EL (cell line): Measurements from ENCODE around the gene CUL4A.
A peak's percentile ranks its signal among the peaks of the same experiment; 100 is the strongest.
"Not testable (repeated sequence)": the region's sequence is repeated elsewhere in the genome, so short reads cannot be mapped to it uniquely, and the experiment has no call there.

Source experiments
- DNase-seq: peaks from one replicate; pipeline ENCODE4 v3.0.0-alpha.2; 2016

The CUL4A gene

GRCh38 chr13:113245849-113246796 is 36.7 kb downstream of the CUL4A start:
- DNase-seq, result no peak

DNA sequence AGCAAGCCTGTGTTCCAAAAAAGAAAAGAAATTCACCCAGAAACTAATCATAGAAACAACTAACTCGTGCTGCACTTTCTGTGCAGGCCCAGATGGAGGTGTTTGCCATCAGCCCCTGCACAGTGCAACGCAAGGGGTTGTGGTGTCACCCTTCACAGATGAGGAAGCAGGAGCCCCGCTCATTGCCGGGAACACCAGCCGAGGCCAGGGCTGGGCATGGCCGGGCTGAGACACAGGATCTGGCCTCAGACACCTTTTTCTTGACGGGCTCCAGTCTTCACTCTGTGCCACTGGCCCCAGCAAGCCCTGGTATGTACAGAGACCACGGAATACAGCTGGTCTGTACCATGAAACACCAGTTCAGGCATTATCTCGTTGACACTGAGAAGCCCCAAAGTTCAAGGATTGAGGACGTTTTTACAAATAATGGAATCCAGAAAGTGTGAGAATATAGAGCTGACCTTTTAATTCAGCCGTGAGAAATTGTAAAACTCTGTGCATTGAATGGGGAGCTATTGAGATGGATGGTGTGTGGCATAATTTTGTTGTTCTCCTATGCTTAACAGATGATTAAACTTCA is 43.2 kb downstream of the CUL4A start:
- DNase-seq, result no peak

GRCh38 chr13:113257908-113258307 is 48.5 kb downstream of the CUL4A start:
- not testable (repeated sequence) for DNase-seq

- no peak for DNase-seq
Observed at GRCh38 chr13:113258321-113259054, 49.1 kb downstream of the CUL4A start.

- no peak for DNase-seq
Observed at GRCh38 chr13:113260996-113261395, 51.6 kb downstream of the CUL4A start.

- DNase-seq, result not testable (repeated sequence)
Observed at GRCh38 chr13:113263016-113263415, 53.6 kb downstream of the CUL4A start.

DNA sequence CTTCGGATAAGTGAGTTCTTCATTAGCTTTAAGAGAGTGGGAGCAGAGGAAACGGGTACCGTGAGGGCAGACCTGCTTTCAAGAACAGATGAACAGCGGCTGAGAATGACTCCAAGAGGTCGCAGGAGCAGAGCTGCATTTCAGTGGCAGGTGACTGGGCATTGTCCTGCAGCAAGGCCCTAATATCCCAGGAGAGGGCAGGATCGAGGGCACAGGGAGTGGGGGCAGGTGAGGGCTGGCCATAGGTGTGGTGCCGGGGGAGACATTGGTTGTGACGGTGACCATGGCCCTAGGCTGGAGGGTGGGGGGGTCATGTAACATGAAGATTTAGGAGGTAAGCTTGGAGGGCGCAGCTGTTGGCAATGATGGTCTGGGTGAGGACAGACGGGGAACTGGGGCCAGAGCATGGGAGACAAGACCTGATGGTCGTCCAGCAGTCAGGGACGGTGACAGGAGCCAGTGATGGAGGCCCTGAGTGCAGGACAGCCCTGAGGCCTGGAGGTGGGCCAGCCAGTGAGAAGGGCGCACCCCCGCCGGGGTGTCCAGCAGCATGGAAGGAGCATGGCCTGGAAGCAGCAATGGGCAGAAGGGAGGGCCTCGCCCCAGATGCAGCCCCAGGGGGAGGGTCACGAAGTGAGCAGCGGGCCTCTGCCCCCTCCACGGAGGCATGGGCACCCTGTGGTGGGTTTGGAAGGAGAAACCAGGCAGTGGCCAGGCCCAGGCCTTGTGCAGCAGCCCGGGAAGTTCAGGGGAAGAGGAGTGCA is 58.4 kb downstream of the CUL4A start:
- DNase-seq, result no peak

DNA sequence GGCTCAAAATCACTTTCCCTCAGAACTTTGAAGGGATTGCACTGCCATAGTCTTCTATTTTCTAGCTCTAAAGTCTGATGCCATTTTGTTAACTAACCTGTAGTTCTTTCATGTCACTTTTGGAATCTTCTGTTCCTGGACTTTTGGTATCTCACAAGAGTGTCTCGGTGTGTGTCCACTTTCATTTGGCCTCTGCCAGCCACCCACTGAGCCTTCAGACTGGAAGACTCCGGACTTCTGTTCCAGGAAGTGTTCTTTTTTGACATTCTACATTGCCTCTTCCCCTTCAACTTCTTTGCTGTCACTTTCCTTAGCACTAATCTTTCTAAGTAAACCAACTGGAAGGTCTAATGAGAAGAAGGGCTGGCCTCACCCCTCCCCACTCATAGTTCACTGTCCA is 62.6 kb downstream of the CUL4A start:
- no peak for DNase-seq

DNA sequence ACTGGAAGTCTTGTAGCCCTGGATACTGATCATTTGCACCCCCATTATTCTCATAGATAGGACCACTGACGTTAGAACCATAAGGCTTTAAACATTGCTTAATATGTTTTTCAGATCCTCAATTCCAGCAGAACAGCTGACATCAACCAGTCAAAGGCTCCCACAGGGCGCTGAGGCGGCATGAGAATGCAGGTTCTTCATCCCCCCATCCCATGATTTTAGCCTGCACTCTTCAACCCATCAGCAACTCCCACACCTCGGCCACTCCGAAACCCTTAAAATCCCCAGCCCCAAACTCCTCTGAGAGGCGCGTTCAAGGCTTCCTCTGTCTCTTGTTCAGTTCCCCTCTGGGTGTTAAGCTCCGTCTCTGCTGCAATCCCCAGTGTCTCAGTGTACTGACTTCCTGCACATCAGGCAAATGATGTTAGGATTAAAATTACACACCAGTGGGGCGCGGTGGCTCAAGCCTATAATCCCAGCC is 63.3 kb downstream of the CUL4A start:
- no peak for DNase-seq

GRCh38 chr13:113273321-113273720 is 63.9 kb downstream of the CUL4A start:
- no peak for DNase-seq

GRCh38 chr13:113273851-113274590 is 64.6 kb downstream of the CUL4A start:
- DNase-seq, result peak; percentile 56

DNA sequence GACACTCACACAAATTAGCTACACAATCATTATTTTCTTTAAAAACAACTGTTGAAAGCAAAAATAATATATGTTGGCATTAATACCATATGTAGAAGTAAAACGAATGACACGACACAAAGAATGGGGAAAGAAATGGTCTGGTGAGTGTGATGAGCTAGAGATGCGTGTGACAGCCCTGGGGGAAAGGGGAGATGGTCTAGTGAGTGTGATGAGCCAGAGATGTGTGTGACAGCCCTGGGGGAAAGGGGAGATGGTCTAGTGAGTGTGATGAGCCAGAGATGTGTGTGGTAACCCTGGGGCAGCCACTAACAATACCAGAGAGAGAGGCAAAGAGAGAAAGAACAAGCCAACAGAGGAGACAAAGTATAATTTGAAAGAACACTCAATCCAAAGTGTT is 65.3 kb downstream of the CUL4A start:
- DNase-seq, result no peak

DNA sequence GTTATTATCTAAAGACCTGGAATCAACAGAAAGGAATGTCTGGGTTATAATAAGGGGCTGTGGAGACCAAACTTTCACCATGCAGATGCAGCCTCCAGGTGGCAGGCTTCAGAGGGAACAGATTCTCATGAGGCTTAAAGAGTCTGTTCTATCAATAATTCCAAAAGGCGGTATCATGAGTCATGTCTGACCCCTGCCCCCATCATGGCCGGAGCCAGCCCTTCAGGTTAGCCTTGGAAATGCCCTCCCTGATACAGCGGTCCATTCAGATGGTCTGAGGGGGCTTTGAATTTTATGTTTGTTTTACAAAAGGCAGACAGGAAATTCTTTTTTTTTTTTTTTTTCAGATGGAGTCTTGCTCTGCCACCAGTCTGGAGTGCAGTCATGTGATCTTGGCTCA is 66.0 kb downstream of the CUL4A start:
- DNase-seq, result peak; percentile 70

DNA sequence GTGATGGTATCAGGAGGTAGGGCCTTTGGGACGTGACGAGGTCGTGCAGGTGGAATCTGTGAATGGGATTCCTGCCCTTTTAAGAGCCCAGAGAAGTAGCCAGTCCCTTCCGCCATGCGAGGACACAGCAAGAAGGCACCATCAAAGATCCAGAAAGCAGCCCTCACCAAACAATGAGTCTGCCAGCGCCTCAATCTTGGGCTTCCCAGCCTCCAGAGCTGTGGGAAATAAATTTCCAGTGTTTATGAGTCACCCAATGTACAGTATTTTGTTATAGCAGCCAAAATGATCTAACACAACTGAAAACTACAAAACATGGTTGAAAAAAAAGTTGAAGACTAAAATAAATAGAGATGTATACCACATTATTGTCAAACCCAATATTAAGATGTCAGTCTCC is 70.7 kb downstream of the CUL4A start:
- no peak for DNase-seq

DNA sequence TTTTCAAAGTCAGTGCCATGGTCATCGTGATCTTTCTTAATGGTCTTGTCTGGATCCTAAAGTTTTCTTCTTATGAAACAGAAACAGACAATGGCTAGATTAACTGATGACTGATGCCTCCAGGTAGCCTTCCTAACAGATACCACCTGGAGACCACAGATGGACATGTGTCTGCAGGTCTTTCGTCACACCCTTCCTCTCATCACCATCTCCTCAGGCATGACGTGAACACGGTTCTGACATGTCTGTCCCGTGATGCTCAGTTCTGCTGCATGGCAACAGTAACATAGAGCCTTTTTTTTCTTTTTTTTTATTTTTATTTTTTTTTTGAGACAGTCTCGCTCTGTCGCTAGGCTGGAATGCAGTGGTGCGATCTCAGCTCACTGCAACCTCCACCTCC is 74.5 kb downstream of the CUL4A start:
- no peak for DNase-seq

GRCh38 chr13:113288880-113289279 is 79.5 kb downstream of the CUL4A start:
- DNase-seq, result no peak

DNA sequence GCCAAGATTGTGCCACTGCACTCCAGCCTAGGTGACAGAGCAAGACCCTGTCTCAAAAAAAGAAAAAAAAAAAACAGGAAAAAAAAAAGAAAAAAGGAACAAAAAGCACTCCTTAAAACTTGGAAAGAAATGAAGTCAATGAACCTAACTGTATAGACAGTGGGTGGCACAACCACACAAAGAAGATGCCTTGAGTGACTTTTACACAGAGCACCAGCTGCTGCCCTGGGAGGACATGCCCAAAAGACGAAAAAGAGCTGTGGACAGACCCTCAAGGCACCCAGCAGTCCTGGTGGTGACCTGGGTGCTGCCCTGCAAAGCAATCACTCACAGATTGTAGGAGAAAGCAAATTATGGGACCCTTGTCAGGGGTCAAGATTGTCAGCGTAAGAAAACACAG is 81.7 kb downstream of the CUL4A start:
- no peak for DNase-seq

DNA sequence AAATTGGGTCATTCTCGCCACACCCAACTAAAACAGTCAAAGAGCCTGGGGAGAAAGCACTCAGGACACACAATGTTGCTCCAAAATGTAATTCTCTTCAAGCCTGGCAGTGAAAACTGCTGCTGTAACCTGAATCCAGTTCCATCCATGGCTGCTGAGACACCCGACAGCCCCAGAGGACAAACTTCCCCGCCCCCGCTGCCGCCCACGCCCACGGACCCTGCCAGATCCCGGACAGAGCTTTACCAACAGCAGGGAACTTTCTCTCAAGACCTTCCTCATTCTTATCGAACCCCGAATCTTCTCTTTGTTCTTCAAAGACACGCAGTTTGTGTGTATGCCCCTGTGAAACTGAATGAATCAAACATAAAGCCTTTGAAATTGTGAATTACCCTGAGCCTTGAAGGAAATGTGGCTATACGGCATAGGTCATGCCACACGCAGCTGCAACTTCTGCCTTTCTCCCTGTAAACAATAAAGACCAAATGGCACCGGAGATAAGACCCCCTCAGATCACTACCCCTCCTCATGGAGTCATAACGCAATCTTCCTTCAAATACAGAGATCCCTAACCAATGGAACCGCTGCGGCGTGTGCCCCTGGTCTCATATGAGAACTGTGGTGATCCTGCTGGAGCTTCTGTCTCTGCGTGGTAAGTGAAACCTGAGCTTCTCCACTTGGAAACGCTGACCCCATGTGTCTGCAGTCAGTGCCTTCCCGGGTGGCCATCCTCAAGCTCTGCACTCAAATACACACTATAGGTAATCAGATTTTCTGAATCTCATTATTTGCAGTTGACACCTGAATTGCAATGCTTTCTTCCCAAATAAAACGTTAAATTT is 82.8 kb downstream of the CUL4A start:
- peak; percentile 25 for DNase-seq

DNA sequence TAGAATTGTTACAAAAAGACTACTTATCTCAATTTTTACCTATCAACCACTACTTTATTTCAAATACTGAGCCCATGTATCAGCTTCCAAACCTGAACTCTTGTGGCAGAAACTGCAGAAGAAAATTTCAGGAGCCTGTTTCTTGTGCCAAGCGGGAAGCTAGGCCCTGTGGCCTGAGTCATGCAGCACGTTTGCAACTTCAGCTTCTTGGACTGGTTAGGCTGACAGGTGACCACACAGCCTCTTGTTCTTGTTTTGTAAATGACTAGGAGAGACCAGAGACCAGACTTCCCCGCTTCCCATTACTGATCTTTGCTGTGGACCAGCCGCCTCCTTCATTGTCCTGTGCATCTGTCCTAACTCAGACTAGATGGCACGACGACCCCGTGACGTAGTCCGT is 84.3 kb downstream of the CUL4A start:
- DNase-seq, result no peak

GRCh38 chr13:113295776-113296175 is 86.4 kb downstream of the CUL4A start:
- DNase-seq, result no peak

GRCh38 chr13:113296823-113297369 is 87.5 kb downstream of the CUL4A start, which contains the start of gene LAMP1:
Gene LAMP1, plus strand, starts transcription at chr13:113297239. Its CDS starts 196 bp downstream, at chr13:113297435.
- DNase-seq, result peak; percentile 97
